ENCODE data around the gene MRPL33. TPM values are rescaled to one million over a fixed set of nuclear protein-coding genes. Genes with fewer than 3 reads are reported as not detected.

MRPL33 gene
- total and polyA plus RNA-seq, 2 experiments from 2014 or later, result 80.5 to 310 TPM

- H3K4me2 ChIP-seq, result 0 out of 2 replicates have a peak overlapping the region, but pooled peaks have one; percentile 20
- H4K20me1 ChIP-seq (replicated peaks; ENCODE audit: insufficient read depth), result no peaks in the 10 kb centered on the region
- H3K9me2 ChIP-seq (ENCODE audit: insufficient read depth), result no peaks in the 10 kb centered on the region
- Mint-ChIP-seq H3K4me1 (peaks cover 33% of the 10 kb centered on the region), H3K9me3 (peaks cover 15% of the 10 kb centered on the region; the same call in 2 of the 3 replicates), H3K27me3 (ENCODE audit: insufficient read depth, low read depth, poor library complexity) (peaks cover 10% of the 10 kb centered on the region), H3K27ac (peak overlapping the region; percentile 52; the same call in 1 of the 2 replicates), H3K4me3 (no peak overlapping the region), H3K36me3 (ENCODE audit: low read depth) (peaks cover 23% of the 10 kb centered on the region)
- H2AFZ ChIP-seq, result peak overlapping the region; percentile 76
- no peak overlapping the region for H3K4me3 ChIP-seq
- no peaks in the 10 kb centered on the region for H3K27me3 ChIP-seq (ENCODE audit: insufficient read depth)
- DNase-seq (ENCODE audit: low spot score), result no peak
- no peak overlapping the region for H3K27ac ChIP-seq (ENCODE audit: low read depth)
- H3K79me2 ChIP-seq (replicated peaks; ENCODE audit: insufficient read depth), result no peaks in the 10 kb centered on the region
- no peak for ATAC-seq
- 0 out of 2 replicates have a peak, but pooled peaks cover 5% of the 10 kb centered on the region for H3F3A ChIP-seq (replicated peaks; ENCODE audit: low read depth)
- H3K4me1 ChIP-seq (ENCODE audit: insufficient read depth), result peaks cover 13% of the 10 kb centered on the region
- no peaks in the 10 kb centered on the region for H3K36me3 ChIP-seq (ENCODE audit: insufficient read depth)
- TF ChIP-seq, protein P1, sequence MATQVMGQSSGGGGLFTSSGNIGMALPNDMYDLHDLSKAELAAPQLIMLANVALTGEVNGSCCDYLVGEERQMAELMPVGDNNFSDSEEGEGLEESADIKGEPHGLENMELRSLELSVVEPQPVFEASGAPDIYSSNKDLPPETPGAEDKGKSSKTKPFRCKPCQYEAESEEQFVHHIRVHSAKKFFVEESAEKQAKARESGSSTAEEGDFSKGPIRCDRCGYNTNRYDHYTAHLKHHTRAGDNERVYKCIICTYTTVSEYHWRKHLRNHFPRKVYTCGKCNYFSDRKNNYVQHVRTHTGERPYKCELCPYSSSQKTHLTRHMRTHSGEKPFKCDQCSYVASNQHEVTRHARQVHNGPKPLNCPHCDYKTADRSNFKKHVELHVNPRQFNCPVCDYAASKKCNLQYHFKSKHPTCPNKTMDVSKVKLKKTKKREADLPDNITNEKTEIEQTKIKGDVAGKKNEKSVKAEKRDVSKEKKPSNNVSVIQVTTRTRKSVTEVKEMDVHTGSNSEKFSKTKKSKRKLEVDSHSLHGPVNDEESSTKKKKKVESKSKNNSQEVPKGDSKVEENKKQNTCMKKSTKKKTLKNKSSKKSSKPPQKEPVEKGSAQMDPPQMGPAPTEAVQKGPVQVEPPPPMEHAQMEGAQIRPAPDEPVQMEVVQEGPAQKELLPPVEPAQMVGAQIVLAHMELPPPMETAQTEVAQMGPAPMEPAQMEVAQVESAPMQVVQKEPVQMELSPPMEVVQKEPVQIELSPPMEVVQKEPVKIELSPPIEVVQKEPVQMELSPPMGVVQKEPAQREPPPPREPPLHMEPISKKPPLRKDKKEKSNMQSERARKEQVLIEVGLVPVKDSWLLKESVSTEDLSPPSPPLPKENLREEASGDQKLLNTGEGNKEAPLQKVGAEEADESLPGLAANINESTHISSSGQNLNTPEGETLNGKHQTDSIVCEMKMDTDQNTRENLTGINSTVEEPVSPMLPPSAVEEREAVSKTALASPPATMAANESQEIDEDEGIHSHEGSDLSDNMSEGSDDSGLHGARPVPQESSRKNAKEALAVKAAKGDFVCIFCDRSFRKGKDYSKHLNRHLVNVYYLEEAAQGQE (IDR thresholded peaks at IDR 0.05; ENCODE audit: unreplicated experiment), result no peak
- TF ChIP-seq STAT1 (IDR thresholded peaks at IDR 0.05; ENCODE audit: unreplicated experiment), result no peak
- no peak for TF ChIP-seq CTCF (conservative IDR thresholded peaks at IDR 0.05; ENCODE audit: low read depth in 2 of 2)
- no peak for TF ChIP-seq NANOG (IDR thresholded peaks at IDR 0.05; ENCODE audit: borderline replicate concordance)
- TF ChIP-seq ETS1 (IDR thresholded peaks at IDR 0.05), result no peak
- TF ChIP-seq EZH2phosphoT487 (IDR thresholded peaks at IDR 0.05; ENCODE audit: unreplicated experiment), result no peak
- no peak for TF ChIP-seq ZNF114 (CRISPR knock-in tag; IDR thresholded peaks at IDR 0.05)
These were observed 20.1 kb upstream of the MRPL33 start for GRCh38 chr2:27751377-27751776.

DNA sequence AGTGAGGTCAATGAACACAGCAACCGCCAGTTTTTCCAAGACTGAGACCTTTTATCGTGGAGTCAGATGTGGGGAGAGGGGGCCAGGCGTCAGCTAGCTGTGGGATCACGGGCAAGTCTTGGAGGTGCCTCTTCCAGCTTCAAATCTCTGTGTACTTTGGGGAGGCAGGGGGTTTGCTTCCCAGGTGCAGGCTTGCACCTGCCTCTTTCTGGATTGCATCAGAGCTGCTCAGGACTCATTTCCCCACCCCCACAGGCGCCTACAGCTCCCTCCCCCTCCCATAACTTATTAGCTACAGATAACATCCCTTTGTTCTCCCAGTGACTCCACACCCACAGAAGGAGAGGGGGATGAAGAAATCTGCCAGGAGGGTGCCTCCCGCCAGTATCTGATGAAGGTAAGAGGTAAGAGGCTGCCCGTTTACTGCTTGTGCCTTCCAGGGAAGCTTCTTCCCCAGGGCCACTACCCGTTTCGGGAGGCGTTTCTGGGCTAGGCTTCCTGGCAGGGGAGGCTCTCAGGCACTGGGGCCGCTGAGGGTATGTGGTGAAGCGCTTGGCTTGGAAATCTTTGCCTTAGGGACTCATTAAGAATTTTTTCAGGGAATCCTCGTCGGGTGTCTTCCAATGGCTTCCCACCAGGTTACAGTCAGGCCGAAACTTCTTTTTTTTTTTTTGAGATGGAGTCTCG is 18.8 kb upstream of the MRPL33 start:
- Histone ChIP-seq H3K27me3 (ENCODE audit: insufficient read depth) (no peaks in the 10 kb centered on the region), H3K79me2 (replicated peaks; ENCODE audit: insufficient read depth) (no peaks in the 10 kb centered on the region), H3F3A (replicated peaks; ENCODE audit: low read depth) (0 out of 2 replicates have a peak, but pooled peaks cover 5% of the 10 kb centered on the region), H4K20me1 (replicated peaks; ENCODE audit: insufficient read depth) (no peaks in the 10 kb centered on the region), H3K4me2 (peak overlapping the region; percentile 83), H2AFZ (peak overlapping the region; percentile 98), H3K4me3 (peak overlapping the region; percentile 71), H3K9me2 (ENCODE audit: insufficient read depth) (no peaks in the 10 kb centered on the region), H3K36me3 (ENCODE audit: insufficient read depth) (no peaks in the 10 kb centered on the region), H3K27ac (ENCODE audit: low read depth) (peak overlapping the region; percentile 98), H3K4me1 (ENCODE audit: insufficient read depth) (peaks cover 13% of the 10 kb centered on the region)
- Mint-ChIP-seq H3K36me3 (ENCODE audit: low read depth) (peaks cover 30% of the 10 kb centered on the region), H3K9me3 (peaks cover 15% of the 10 kb centered on the region; the same call in 2 of the 3 replicates), H3K4me3 (peak overlapping the region; percentile 77), H3K27me3 (ENCODE audit: insufficient read depth, low read depth, poor library complexity) (peaks cover 10% of the 10 kb centered on the region), H3K27ac (peak overlapping the region; percentile 99), H3K4me1 (peaks cover 33% of the 10 kb centered on the region)
- ATAC-seq (peak; percentile 67), DNase-seq (ENCODE audit: low spot score) (peak; percentile 86)
- no peak; the same call in 1 of the 2 replicates for TF ChIP-seq CREB1 (CRISPR knock-in tag; IDR thresholded peaks at IDR 0.05; ENCODE audit: low read depth)
- TF ChIP-seq ETS1 (IDR thresholded peaks at IDR 0.05), result no peak
